A549 (cell line): ENCODE measurements around the gene CDK7. TPM values are rescaled to one million over a fixed set of nuclear protein-coding genes. Genes with fewer than 3 reads are reported as not detected.

Experiments used
- ATAC-seq, 2 experiments: fragments of 200-7000 bp in 1 of 2; fragments of >200 bp in 1 of 2; cut with Nextera tagmentation in 1 of 2; cut with Tn5 transposase in 1 of 2; 3 replicates each; pipeline versions ENCODE4 v1.8.0 to v1.9.1; 2018 to 2020; ENCODE audit warnings: mild to moderate bottlenecking in 1 of 2, moderate library complexity in 1 of 2
- CTCF ChIA-PET: fragments of 300-600 bp; sonication (Branson Sonifier 250); formaldehyde crosslinking; extraction: SDS; loops from one replicate; lab custom pipeline; 2021; ENCODE audit warnings: antibody characterized with exemption, inconsistent platforms; lab: Yijun Ruan, JAX
- POLR2A ChIA-PET: fragments of 350-600 bp; formaldehyde crosslinking; extraction: SDS; loops from one replicate; lab custom pipeline; 2021; ENCODE audit warnings: antibody characterized with exemption, inconsistent platforms; lab: Yijun Ruan, JAX
- DNase-seq, 2 experiments: peaks; one replicate each; pipeline versions ENCODE4 v3.0.0 to v3.0.0-alpha.2; 2011 to 2016; ENCODE audit warnings: low read depth in 1 of 2, low spot score in 1 of 2
- FAIRE-seq: peaks from 2 replicates; lab custom pipeline; 2011; peaks lifted over from hg19 to GRCh38; lab: Jason Lieb, UNC
- H3K27ac ChIP-seq, 2 experiments: fragments of >200 bp; sonication (Bioruptor Twin); formaldehyde crosslinking; 3 replicates each; pipeline ENCODE4 v1.5.1; 2016 to 2017
- H3K4me1 ChIP-seq: fragments of >200 bp; sonication (Bioruptor Twin); formaldehyde crosslinking; 3 replicates; pipeline ENCODE4 v1.6.1; 2016
- H3K4me2 ChIP-seq: fragments of >200 bp; sonication (Bioruptor Twin); formaldehyde crosslinking; 3 replicates; pipeline ENCODE4 v1.6.1; 2016
- H3K4me3 ChIP-seq: fragments of >200 bp; sonication (Bioruptor Twin); formaldehyde crosslinking; 3 replicates; pipeline ENCODE4 v1.5.1; 2016
- H3K9me3 ChIP-seq: fragments of >200 bp; sonication (Bioruptor Twin); formaldehyde crosslinking; 3 replicates; pipeline ENCODE4 v1.6.1; 2016
- CBX8 ChIP-seq: fragments of 200-600 bp; sonication (generic); IDR thresholded peaks from 2 replicates; pipeline ENCODE4 v1.6.1; 2016
- CEBPB ChIP-seq, 2 experiments: fragments of >200 bp in 1 of 2; sonication (Bioruptor Twin) in 1 of 2; formaldehyde crosslinking in 1 of 2; IDR thresholded peaks; 2 replicates each; pipeline ENCODE4 v1.6.1; 2012 to 2016
- CHD2 ChIP-seq: fragments of 150-350 bp; IDR thresholded peaks from 2 replicates; pipeline ENCODE4 v1.6.1; 2014; ENCODE audit warnings: low read length; ENCODE audit not compliant: partially characterized antibody
- FOSB ChIP-seq: fragments of 250-450 bp; sonication (Bioruptor Pico); IDR thresholded peaks from 2 replicates; pipeline ENCODE4 v1.5.0; 2020; ENCODE audit warnings: mild to moderate bottlenecking, moderate library complexity
- FOXS1 ChIP-seq: fragments of 250-450 bp; sonication (Bioruptor Pico); IDR thresholded peaks from 2 replicates; pipeline ENCODE4 v1.5.0; 2020; ENCODE audit warnings: mild to moderate bottlenecking, moderate library complexity
- HDAC2 ChIP-seq: fragments of 200-600 bp; sonication (generic); IDR thresholded peaks from 2 replicates; pipeline ENCODE4 v1.6.1; 2016
- HOXB5 ChIP-seq: fragments of 250-450 bp; sonication (Bioruptor Pico); IDR thresholded peaks from 2 replicates; pipeline ENCODE4 v1.5.0; 2020; ENCODE audit warnings: mild to moderate bottlenecking, moderate library complexity
- KDM1A ChIP-seq: fragments of 200-600 bp; sonication (generic); IDR thresholded peaks from 2 replicates; pipeline ENCODE4 v1.6.1; 2016; ENCODE audit warnings: low read depth, mild to moderate bottlenecking
- KDM5A ChIP-seq: fragments of 200-600 bp; sonication (generic); IDR thresholded peaks from 2 replicates; pipeline ENCODE4 v1.6.1; 2016; ENCODE audit warnings: antibody characterized with exemption, mild to moderate bottlenecking
- MAFK ChIP-seq: fragments of 450-650 bp; IDR thresholded peaks from 2 replicates; pipeline ENCODE4 v1.6.1; 2014; ENCODE audit not compliant: partially characterized antibody
- MYC ChIP-seq: IDR thresholded peaks from 2 replicates; pipeline ENCODE4 v1.6.1; 2012; ENCODE audit warnings: mild to moderate bottlenecking, inconsistent platforms, low read length, improper control_type of control experiment, borderline replicate concordance
- POLR2A ChIP-seq: IDR thresholded peaks from 2 replicates; pipeline ENCODE4 v1.6.1; 2012; ENCODE audit warnings: mild to moderate bottlenecking, low read length
- RCOR1 ChIP-seq: fragments of 150-350 bp; IDR thresholded peaks from 2 replicates; pipeline ENCODE4 v1.6.1; 2014; ENCODE audit warnings: antibody characterized with exemption, low read length, low read depth
- RFX5 ChIP-seq: fragments of 450-650 bp; IDR thresholded peaks from 2 replicates; pipeline ENCODE4 v1.7.1; 2014; ENCODE audit warnings: antibody characterized with exemption, mild to moderate bottlenecking, moderate library complexity
- SREBF2 ChIP-seq: fragments of 450-650 bp; IDR thresholded peaks from 2 replicates; pipeline ENCODE4 v1.6.1; 2014; ENCODE audit warnings: mild to moderate bottlenecking, moderate library complexity
- TFCP2L1 ChIP-seq: fragments of 250-450 bp; sonication (Bioruptor Pico); IDR thresholded peaks from 2 replicates; pipeline ENCODE4 v1.5.0; 2021; ENCODE audit warnings: mild to moderate bottlenecking
- ZFP36 ChIP-seq: fragments of 450-650 bp; IDR thresholded peaks from 2 replicates; pipeline ENCODE4 v1.6.1; 2014; ENCODE audit warnings: borderline replicate concordance; ENCODE audit not compliant: partially characterized antibody
- ZSCAN20 ChIP-seq: fragments of 250-450 bp; sonication (Bioruptor Pico); IDR thresholded peaks from 2 replicates; pipeline ENCODE4 v1.8.0; 2022; ENCODE audit warnings: mild to moderate bottlenecking, moderate library complexity
- WGBS: methylation state at CpG from one replicate; pipeline ENCODE4 v1.1.6; 2017; ENCODE audit errors: missing lambda C conversion rate; 5-methylcytosine and 5-hydroxymethylcytosine counted together
- polyA plus RNA-seq, 4 experiments: library from polyadenylated mRNA; depleted of rRNA in 3 of 4; stranded (reverse); fragments of >200 nt; fragmentation: RNase III in 1 of 4; extraction: RNeasy Plus Mini Kit Qiagen cat#74134 plus additional on column Dnase treatment in 1 of 4; gene quantifications; 2 replicates in 3 of 4; 3 replicates in 1 of 4; pipeline ENCODE4 v1.2.3, GENCODE V29; 2011 to 2017
- TF ChIP-seq, protein P1 (sequence below): fragments of >200 bp; sonication (Bioruptor Twin); formaldehyde crosslinking; IDR thresholded peaks from 3 replicates; pipeline ENCODE4 v1.6.1; 2016
- TF ChIP-seq, protein P2 (sequence below): fragments of >200 bp; sonication (Bioruptor Twin); formaldehyde crosslinking; IDR thresholded peaks from 2 replicates; pipeline ENCODE4 v1.6.1; 2016
- TF ChIP-seq, protein P3 (sequence below): IDR thresholded peaks from 2 replicates; pipeline ENCODE4 v1.6.1; 2012
- TF ChIP-seq, protein P4 (sequence below): fragments of 250-450 bp; sonication (Bioruptor Pico); IDR thresholded peaks from 2 replicates; pipeline ENCODE4 v1.5.0; 2021; ENCODE audit warnings: mild to moderate bottlenecking, moderate library complexity, borderline replicate concordance

Gene CDK7
- polyA plus RNA-seq, 2 of the 4 experiments (the other 2 are of a cell fraction) = 63.6 to 118 TPM

DNA sequence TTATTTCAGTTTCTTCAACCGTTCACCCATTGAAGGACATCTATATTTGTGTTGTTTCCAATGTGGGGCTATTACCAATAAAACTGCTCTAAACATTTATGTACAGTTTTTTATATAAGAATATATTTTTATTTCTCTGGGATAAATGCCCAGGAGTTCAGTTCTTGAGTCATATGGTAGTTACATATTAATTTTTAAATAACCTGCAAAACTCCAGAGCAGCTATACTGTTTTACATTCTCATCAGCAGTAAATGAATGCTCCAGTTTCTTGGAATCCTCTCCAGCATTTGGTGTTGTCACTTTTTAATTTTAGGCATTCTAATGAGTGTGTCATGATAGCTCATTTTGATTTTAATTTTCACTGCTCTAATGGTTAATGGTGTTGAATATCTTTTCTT lies 36.2 kb downstream of the CDK7 start:
- no peak for ATAC-seq
- TF ChIP-seq HOXB5 (CRISPR knock-in tag) = no peak
- TF ChIP-seq HDAC2 = no peak
- no peak for TF ChIP-seq KDM5A
- TF ChIP-seq MYC = no peak
- no peak for TF ChIP-seq RFX5
- no peak for TF ChIP-seq ZFP36
- TF ChIP-seq FOSB (CRISPR knock-in tag) = no peak
- TF ChIP-seq ZSCAN20 (CRISPR knock-in tag) = no peak
- TF ChIP-seq, protein P1, sequence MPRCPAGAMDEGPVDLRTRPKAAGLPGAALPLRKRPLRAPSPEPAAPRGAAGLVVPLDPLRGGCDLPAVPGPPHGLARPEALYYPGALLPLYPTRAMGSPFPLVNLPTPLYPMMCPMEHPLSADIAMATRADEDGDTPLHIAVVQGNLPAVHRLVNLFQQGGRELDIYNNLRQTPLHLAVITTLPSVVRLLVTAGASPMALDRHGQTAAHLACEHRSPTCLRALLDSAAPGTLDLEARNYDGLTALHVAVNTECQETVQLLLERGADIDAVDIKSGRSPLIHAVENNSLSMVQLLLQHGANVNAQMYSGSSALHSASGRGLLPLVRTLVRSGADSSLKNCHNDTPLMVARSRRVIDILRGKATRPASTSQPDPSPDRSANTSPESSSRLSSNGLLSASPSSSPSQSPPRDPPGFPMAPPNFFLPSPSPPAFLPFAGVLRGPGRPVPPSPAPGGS = no peak
- TF ChIP-seq CHD2 = no peak
- TF ChIP-seq, protein P2, sequence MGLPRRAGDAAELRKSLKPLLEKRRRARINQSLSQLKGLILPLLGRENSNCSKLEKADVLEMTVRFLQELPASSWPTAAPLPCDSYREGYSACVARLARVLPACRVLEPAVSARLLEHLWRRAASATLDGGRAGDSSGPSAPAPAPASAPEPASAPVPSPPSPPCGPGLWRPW = no peak
- TF ChIP-seq FOXS1 (CRISPR knock-in tag) = no peak
- no peak for TF ChIP-seq RCOR1
- TF ChIP-seq, protein P3, sequence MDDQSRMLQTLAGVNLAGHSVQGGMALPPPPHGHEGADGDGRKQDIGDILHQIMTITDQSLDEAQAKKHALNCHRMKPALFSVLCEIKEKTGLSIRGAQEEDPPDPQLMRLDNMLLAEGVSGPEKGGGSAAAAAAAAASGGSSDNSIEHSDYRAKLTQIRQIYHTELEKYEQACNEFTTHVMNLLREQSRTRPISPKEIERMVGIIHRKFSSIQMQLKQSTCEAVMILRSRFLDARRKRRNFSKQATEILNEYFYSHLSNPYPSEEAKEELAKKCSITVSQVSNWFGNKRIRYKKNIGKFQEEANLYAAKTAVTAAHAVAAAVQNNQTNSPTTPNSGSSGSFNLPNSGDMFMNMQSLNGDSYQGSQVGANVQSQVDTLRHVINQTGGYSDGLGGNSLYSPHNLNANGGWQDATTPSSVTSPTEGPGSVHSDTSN = no peak
- no peak for TF ChIP-seq TFCP2L1 (CRISPR knock-in tag)
- TF ChIP-seq KDM1A = no peak
- TF ChIP-seq POLR2A = no peak
- no peak for TF ChIP-seq CEBPB (IDR thresholded peaks at IDR 0.05)
- TF ChIP-seq SREBF2 = no peak
- no peak for TF ChIP-seq MAFK
- CTCF ChIA-PET = interaction anchor here (0.5 to 1.7 kb wide), 7 partner anchors 8 to 207 kb away, joined by 3 to 4 read pairs (median 3); partner anchors contain the start of gene SLC30A5
- peaks cover 25% of the 10 kb centered on the region for H3K4me1 ChIP-seq
- H3K4me3 ChIP-seq = no peak overlapping the region
- POLR2A ChIA-PET = interaction anchor here (1.1 to 1.7 kb wide), 2 partner anchors 62 to 99 kb away, joined by 6 read pairs; partner anchors contain the start of genes AK6, CCDC125, RAD17 and TAF9
- no peak for FAIRE-seq
- peak overlapping the region; percentile 5 to 74; a peak in 2 of 6 replicates for H3K27ac ChIP-seq
- WGBS = 11% methylated on average over 1 of the region's 1 CpG
- peak overlapping the region; percentile 56 for H3K4me2 ChIP-seq
- no peaks in the 10 kb centered on the region for H3K9me3 ChIP-seq
- DNase-seq = no peak

DNA sequence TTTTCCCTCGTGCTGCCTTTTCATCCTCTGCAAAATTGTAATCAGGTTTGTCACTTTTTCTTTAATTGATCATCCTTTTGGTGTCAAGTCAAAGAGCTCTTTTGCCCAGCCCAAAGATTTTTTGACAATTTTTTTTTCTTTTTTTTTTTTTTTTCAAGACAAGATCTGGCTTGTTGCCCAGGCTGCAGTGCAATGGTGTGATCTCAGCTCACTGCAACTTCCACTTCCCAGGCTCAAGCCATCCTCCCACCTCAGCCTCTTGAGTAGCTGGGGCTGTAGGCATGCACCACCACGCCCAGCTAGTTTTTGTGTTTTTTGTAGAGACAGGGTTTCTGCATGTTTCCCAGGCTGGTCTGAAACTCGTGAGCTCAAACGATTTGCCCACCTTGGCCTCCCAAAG lies 36.7 kb downstream of the CDK7 start:
- DNase-seq (peak in 1 of 2 experiments; percentile 48), ATAC-seq (peak in 1 of 2 experiments; percentile 78; a peak in 3 of 6 replicates), FAIRE-seq (no peak)
- Histone ChIP-seq H3K4me3 (no peak overlapping the region), H3K4me1 (peaks cover 30% of the 10 kb centered on the region), H3K27ac (peak overlapping the region; percentile 44 to 74; a peak in 4 of 6 replicates), H3K4me2 (peak overlapping the region; percentile 56), H3K9me3 (no peaks in the 10 kb centered on the region)
- ChIA-PET POLR2A (interaction anchor here (1.1 to 1.7 kb wide), 2 partner anchors 61 to 98 kb away, joined by 6 read pairs; partner anchors contain the start of genes AK6, CCDC125, RAD17 and TAF9), CTCF (interaction anchor here (1.1 to 1.7 kb wide), 4 partner anchors 18 to 178 kb away, joined by 3 to 4 read pairs (median 4); partner anchors contain the start of gene SLC30A5)
- TF ChIP-seq CHD2 = no peak
- TF ChIP-seq CBX8 = no peak
- TF ChIP-seq, protein P4, sequence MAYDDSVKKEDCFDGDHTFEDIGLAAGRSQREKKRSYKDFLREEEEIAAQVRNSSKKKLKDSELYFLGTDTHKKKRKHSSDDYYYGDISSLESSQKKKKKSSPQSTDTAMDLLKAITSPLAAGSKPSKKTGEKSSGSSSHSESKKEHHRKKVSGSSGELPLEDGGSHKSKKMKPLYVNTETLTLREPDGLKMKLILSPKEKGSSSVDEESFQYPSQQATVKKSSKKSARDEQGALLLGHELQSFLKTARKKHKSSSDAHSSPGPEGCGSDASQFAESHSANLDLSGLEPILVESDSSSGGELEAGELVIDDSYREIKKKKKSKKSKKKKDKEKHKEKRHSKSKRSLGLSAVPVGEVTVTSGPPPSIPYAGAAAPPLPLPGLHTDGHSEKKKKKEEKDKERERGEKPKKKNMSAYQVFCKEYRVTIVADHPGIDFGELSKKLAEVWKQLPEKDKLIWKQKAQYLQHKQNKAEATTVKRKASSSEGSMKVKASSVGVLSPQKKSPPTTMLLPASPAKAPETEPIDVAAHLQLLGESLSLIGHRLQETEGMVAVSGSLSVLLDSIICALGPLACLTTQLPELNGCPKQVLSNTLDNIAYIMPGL (CRISPR knock-in tag) = no peak
- no peak for TF ChIP-seq FOSB (CRISPR knock-in tag)
- WGBS = 29% methylated on average over 4 of the region's 4 CpGs
